BLaER1 (cell line): ENCODE data around the gene SRGN.

Experiments
- H3K27ac ChIP-seq: shearing (Covaris generic); formaldehyde crosslinking; 2 replicates; pipeline ENCODE4 v1.8.1; 2022
- H3K27me3 ChIP-seq: shearing (Covaris generic); formaldehyde crosslinking; 2 replicates; pipeline ENCODE4 v1.8.1; 2022
- H3K36me3 ChIP-seq: shearing (Covaris generic); formaldehyde crosslinking; 2 replicates; pipeline ENCODE4 v1.8.1; 2022
- H3K4me1 ChIP-seq: shearing (Covaris generic); formaldehyde crosslinking; 2 replicates; pipeline ENCODE4 v1.8.1; 2022
- H3K4me2 ChIP-seq: shearing (Covaris generic); formaldehyde crosslinking; 2 replicates; pipeline ENCODE4 v1.8.1; 2022
- H3K4me3 ChIP-seq: shearing (Covaris generic); formaldehyde crosslinking; 2 replicates; pipeline ENCODE4 v1.8.1; 2022
- H3K9ac ChIP-seq: shearing (Covaris generic); formaldehyde crosslinking; 2 replicates; pipeline ENCODE4 v1.8.1; 2022
- H3K9me3 ChIP-seq: shearing (Covaris generic); formaldehyde crosslinking; 2 replicates; pipeline ENCODE4 v1.8.1; 2022
- H4K20me1 ChIP-seq: shearing (Covaris generic); formaldehyde crosslinking; 2 replicates; pipeline ENCODE4 v1.8.1; 2022
- Cebpa-rat ChIP-seq: shearing (Covaris generic); IDR thresholded peaks from 2 replicates; pipeline ENCODE4 v1.8.1; 2022

Gene SRGN

DNA sequence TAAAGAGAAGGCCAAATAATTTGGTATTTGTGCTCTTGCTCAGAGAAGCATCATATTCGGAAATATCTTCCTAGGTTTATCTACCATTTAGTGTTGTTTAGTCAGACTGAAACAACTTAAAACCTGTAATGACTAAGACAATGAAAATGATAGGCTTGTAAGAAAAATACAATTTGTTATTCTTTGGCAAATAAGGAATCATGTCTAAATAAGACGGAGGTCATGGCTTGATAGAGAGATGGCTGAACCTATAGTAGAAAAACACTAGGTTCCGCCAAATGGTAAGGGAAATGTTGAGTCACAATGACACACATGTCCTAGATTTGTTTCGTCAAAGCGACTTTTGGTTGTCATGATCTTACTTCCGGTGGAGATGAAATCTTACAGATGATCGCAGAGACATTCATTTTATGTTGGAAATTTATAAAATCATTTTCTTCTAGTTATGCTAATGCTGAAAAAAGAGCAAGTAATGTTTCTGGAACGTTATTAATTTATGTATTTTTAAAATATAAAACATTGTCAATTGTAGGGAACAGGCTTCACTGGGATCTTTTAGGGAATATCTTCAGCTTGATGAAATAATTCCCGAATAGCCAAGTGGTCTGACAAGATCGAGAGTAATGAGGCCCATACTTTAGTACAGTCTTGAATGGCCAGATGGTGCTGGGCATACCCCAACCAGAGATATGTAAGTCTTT, 1.0 kb downstream of the SRGN start:
- Histone ChIP-seq H3K4me3 (peak overlapping the region; percentile 56), H3K4me1 (peaks cover 66% of the 10 kb centered on the region), H3K27ac (no peak overlapping the region), H3K9me3 (no peaks in the 10 kb centered on the region), H3K36me3 (no peaks in the 10 kb centered on the region), H3K4me2 (peak overlapping the region; percentile 76), H3K9ac (no peak overlapping the region), H3K27me3 (no peaks in the 10 kb centered on the region), H4K20me1 (no peaks in the 10 kb centered on the region)
- no peak for TF ChIP-seq Cebpa-rat

DNA sequence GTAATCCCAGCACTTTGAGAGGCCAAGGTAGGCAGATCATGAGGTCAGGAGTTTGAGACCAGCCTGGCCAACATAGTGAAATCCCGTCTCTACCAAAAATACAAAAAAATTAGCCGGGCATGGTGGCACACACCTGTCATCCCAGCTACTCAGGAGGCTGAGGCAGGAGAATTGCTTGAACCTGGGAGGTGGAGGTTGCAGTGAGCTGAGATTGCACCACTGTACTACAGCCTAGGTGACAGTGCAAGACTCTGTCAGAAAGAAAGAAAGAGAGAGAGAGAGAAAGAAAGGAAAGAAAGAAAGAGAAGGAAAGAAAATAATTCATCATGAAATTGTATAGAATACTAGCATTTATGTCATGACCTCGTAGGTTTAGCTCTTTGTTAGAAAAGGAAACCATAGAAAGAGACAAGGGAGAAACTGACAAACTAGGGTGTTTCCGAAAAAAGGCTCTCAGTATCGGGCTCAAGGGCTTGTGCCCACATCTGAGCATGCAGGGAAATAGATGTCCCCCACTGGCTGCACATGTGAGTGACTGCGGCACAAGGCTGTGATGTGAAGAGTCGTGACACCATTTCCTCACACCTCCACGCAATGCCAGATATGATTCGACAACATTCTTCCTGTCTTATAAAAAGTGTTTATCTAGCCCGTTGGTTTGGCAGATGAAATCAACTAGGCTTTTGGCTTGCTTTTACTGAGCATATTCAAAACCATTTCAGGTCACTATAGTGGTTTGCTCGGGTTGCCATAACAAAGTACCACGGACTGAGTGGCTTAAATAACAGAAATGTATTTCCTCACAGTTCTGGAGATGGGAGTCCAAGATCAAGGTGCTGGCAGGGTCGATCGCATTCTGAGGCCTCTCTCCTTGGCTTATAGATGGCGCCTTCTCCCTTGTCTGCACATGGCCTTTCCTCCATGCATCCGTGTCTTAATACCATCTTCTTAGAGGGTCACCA, 2.0 kb downstream of the SRGN start:
- TF ChIP-seq Cebpa-rat, result no peak
- no peak overlapping the region for H3K4me3 ChIP-seq
- peak overlapping the region; percentile 76 for H3K4me2 ChIP-seq
- H3K9ac ChIP-seq, result no peak overlapping the region
- no peaks in the 10 kb centered on the region for H3K36me3 ChIP-seq
- no peaks in the 10 kb centered on the region for H4K20me1 ChIP-seq
- H3K27me3 ChIP-seq, result no peaks in the 10 kb centered on the region
- no peak overlapping the region for H3K27ac ChIP-seq
- no peaks in the 10 kb centered on the region for H3K9me3 ChIP-seq
- peaks cover 66% of the 10 kb centered on the region for H3K4me1 ChIP-seq

DNA sequence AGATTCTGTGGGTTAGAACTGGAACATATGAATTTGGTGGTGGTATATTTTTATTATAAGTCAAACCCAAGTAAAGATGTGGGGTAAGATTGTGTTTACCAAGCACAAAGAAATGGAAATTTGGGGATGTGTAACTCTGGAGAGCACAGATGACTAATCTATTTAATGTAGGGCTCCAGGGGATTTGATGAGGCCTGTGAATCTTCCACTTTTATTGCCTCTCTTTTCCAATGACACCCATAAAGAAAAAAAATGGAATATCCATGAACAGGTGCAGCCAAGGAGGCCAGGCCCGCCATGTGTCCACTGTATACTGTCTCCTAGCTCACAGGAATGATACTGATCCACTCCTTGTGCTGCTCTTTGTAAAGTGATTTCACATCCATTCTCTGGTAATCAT, 2.8 kb downstream of the SRGN start:
- Histone ChIP-seq H3K27me3 (no peaks in the 10 kb centered on the region), H3K36me3 (no peaks in the 10 kb centered on the region), H3K4me1 (peaks cover 65% of the 10 kb centered on the region), H3K9ac (no peak overlapping the region), H3K4me2 (peak overlapping the region; percentile 76), H4K20me1 (no peaks in the 10 kb centered on the region), H3K9me3 (no peaks in the 10 kb centered on the region), H3K27ac (no peak overlapping the region), H3K4me3 (no peak overlapping the region)
- no peak for TF ChIP-seq Cebpa-rat

GRCh38 chr10:69091143-69091651, 3.3 kb downstream of the SRGN start:
- Histone ChIP-seq H3K4me2 (peak overlapping the region; percentile 76), H3K27me3 (no peaks in the 10 kb centered on the region), H3K27ac (no peak overlapping the region), H4K20me1 (no peaks in the 10 kb centered on the region), H3K4me3 (no peak overlapping the region), H3K4me1 (peaks cover 60% of the 10 kb centered on the region), H3K9ac (no peak overlapping the region), H3K9me3 (no peaks in the 10 kb centered on the region), H3K36me3 (no peaks in the 10 kb centered on the region)
- no peak for TF ChIP-seq Cebpa-rat

- H3K27ac ChIP-seq, result no peak overlapping the region
- TF ChIP-seq Cebpa-rat, result no peak
Observed at GRCh38 chr10:69092959-69093850, 5.3 kb downstream of the SRGN start.

GRCh38 chr10:69093933-69094332, 6.0 kb downstream of the SRGN start:
- no peak overlapping the region for H3K9ac ChIP-seq
- H3K9me3 ChIP-seq, result no peaks in the 10 kb centered on the region
- H3K27me3 ChIP-seq, result no peaks in the 10 kb centered on the region
- H3K4me1 ChIP-seq, result peaks cover 32% of the 10 kb centered on the region
- no peaks in the 10 kb centered on the region for H3K36me3 ChIP-seq
- no peak for TF ChIP-seq Cebpa-rat
- H3K27ac ChIP-seq, result no peak overlapping the region
- no peak overlapping the region for H3K4me3 ChIP-seq
- H4K20me1 ChIP-seq, result no peaks in the 10 kb centered on the region
- H3K4me2 ChIP-seq, result no peak overlapping the region

More at GRCh38 chr10:69092959-69093850, 5.3 kb downstream of the SRGN start:
- no peak overlapping the region for H3K4me2 ChIP-seq
- no peaks in the 10 kb centered on the region for H3K27me3 ChIP-seq
- no peaks in the 10 kb centered on the region for H3K9me3 ChIP-seq
- no peaks in the 10 kb centered on the region for H4K20me1 ChIP-seq
- H3K36me3 ChIP-seq, result no peaks in the 10 kb centered on the region
- no peak overlapping the region for H3K9ac ChIP-seq
- no peak overlapping the region for H3K4me3 ChIP-seq
- H3K4me1 ChIP-seq, result peaks cover 39% of the 10 kb centered on the region

DNA sequence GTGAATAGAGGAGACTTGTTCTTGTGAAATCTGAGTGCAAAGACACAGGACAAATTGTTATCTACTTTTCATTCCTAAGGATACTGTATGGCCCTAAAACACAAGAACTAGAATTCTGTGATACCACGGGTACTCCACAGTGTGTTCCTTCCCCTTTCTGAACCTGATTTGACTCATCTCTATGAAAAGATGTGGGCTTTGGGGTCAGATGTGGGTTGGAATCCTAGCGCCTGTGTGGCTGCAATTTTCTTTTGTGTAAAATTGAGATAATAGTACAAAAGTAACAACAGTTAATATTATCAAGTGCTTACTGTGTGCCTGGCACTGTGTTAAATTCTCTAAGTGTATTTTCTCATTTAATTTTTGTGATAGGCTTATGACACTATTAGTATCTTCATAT, 8.1 kb downstream of the SRGN start:
- H3K4me3 ChIP-seq, result no peak overlapping the region
- H3K4me1 ChIP-seq, result peaks cover 17% of the 10 kb centered on the region
- TF ChIP-seq Cebpa-rat, result no peak
- H4K20me1 ChIP-seq, result no peaks in the 10 kb centered on the region
- no peak overlapping the region for H3K27ac ChIP-seq
- H3K36me3 ChIP-seq, result no peaks in the 10 kb centered on the region
- no peak overlapping the region for H3K9ac ChIP-seq
- H3K9me3 ChIP-seq, result no peaks in the 10 kb centered on the region
- H3K4me2 ChIP-seq, result no peak overlapping the region
- H3K27me3 ChIP-seq, result no peaks in the 10 kb centered on the region

- TF ChIP-seq Cebpa-rat, result no peak
- no peak overlapping the region for H3K4me2 ChIP-seq
- no peaks in the 10 kb centered on the region for H3K27me3 ChIP-seq
- no peak overlapping the region for H3K4me3 ChIP-seq
- no peaks in the 10 kb centered on the region for H3K9me3 ChIP-seq
- H3K9ac ChIP-seq, result no peak overlapping the region
- no peaks in the 10 kb centered on the region for H4K20me1 ChIP-seq
- no peak overlapping the region for H3K27ac ChIP-seq
- H3K36me3 ChIP-seq, result no peaks in the 10 kb centered on the region
- H3K4me1 ChIP-seq, result peaks cover 6% of the 10 kb centered on the region
Observed at GRCh38 chr10:69097729-69098128, 9.8 kb downstream of the SRGN start.

GRCh38 chr10:69100136-69100872, 12.4 kb downstream of the SRGN start:
- no peak overlapping the region for H3K4me2 ChIP-seq
- H3K9ac ChIP-seq, result no peak overlapping the region
- no peak for TF ChIP-seq Cebpa-rat
- no peak overlapping the region for H3K4me3 ChIP-seq
- no peaks in the 10 kb centered on the region for H3K36me3 ChIP-seq
- no peak overlapping the region for H3K27ac ChIP-seq
- no peaks in the 10 kb centered on the region for H3K27me3 ChIP-seq
- peaks cover 6% of the 10 kb centered on the region for H3K4me1 ChIP-seq
- no peaks in the 10 kb centered on the region for H4K20me1 ChIP-seq
- 0 out of 2 replicates have a peak, but pooled peaks cover 4% of the 10 kb centered on the region for H3K9me3 ChIP-seq
